Measurements from ENCODE around the gene SPC24.

The SPC24 gene

GRCh38 chr19:11200931-11201330 lies 45.3 kb upstream of the SPC24 start:
- H3K4me3 ChIP-seq (ENCODE audit: low read depth, low read length), result no peak overlapping the region
- DNase-seq (ENCODE audit: low read depth), result no peak
- TF ChIP-seq, protein P1, sequence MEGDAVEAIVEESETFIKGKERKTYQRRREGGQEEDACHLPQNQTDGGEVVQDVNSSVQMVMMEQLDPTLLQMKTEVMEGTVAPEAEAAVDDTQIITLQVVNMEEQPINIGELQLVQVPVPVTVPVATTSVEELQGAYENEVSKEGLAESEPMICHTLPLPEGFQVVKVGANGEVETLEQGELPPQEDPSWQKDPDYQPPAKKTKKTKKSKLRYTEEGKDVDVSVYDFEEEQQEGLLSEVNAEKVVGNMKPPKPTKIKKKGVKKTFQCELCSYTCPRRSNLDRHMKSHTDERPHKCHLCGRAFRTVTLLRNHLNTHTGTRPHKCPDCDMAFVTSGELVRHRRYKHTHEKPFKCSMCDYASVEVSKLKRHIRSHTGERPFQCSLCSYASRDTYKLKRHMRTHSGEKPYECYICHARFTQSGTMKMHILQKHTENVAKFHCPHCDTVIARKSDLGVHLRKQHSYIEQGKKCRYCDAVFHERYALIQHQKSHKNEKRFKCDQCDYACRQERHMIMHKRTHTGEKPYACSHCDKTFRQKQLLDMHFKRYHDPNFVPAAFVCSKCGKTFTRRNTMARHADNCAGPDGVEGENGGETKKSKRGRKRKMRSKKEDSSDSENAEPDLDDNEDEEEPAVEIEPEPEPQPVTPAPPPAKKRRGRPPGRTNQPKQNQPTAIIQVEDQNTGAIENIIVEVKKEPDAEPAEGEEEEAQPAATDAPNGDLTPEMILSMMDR (IDR thresholded peaks at IDR 0.05; ENCODE audit: insufficient read depth, low read depth, low read length, missing control alignments), result no peak

DNA sequence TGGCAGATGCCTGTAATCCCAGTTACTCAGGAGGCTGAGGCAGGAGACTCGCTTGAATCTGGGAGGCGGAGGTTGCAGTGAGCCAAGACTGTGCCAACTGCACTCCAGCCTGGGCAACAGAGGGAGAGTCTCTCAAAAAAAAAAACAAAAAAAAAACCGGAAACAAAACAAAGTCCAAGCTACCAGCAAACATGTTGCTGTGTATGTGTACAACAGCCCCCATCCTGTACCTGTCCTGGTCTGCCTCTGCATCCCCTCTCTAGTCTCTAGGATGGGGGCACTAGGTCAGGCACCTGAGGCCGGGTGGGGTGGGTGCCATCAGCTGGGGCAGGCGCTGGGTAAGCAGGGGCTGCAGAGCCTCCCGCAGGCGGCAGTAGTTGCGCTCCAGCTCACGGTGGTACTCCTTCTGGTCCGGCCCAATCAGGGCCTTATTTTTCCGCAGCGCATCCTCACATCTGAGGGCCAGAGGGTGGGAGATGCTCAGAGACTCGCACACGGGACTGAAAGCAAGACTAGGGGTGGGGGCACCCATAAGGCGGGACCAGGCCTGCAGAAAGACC lies 44.5 kb upstream of the SPC24 start:
- no peak for DNase-seq (ENCODE audit: low read depth)

DNA sequence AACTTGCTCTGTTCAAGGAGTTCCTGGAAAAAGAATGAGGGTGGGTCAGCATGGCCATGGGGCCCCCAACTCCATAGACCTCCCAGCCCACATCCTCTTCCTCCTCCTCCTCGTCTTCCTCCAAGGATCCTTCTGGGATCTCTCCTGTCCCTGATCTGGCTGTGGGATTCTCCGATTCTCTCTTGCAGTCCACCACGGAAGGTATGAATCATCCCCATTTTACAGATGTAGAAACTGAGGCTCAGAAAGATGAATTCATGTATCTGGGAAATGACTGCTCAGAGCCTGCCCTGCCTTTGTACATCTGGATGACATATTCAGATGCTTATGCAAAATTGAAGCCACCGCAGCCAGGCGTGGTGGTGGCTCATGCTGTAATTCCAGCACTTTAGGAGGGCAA lies 43.9 kb upstream of the SPC24 start:
- TF ChIP-seq, protein P1 (IDR thresholded peaks at IDR 0.05; ENCODE audit: insufficient read depth, low read depth, low read length, missing control alignments), result no peak
- no peak overlapping the region for H3K4me3 ChIP-seq (ENCODE audit: low read depth, low read length)
- DNase-seq (ENCODE audit: low read depth), result no peak

More for the DNA sequence above, 44.5 kb upstream of the SPC24 start:
- TF ChIP-seq, protein P1 (IDR thresholded peaks at IDR 0.05; ENCODE audit: insufficient read depth, low read depth, low read length, missing control alignments), result no peak
- H3K4me3 ChIP-seq (ENCODE audit: low read depth, low read length), result no peak overlapping the region

DNA sequence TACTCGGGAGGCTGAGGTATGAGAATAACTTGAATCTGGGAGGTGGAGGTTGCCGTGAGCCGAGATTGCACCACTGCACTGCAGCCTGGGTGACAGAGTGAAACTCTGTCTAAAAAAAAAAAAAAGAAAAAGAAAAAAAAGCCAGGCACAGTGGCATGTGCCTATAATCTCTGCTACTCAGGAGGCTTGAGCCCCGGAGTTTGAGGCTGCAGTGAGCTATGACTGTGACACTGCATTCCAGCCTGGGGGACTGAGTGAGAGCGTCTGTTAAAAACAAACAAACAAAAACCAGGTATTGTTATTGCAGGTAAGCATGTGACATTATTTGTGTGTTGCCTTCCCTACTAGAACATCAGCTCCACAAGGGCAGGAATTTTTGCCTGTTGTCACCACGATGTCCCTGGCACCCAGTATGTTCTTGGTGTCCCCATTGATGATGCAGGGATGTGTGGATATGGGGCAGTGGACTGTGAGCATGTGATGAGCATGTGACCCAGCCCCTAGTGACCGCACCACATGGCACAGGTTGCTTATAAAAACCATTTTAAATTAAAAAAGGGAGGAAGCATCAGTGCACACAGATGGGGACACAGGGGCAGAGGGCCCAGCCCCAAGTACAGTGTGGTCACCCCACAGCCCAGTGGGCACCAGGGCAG lies 43.3 kb upstream of the SPC24 start:
- DNase-seq (ENCODE audit: low read depth), result no peak
- TF ChIP-seq, protein P1 (IDR thresholded peaks at IDR 0.05; ENCODE audit: insufficient read depth, low read depth, low read length, missing control alignments), result no peak

DNA sequence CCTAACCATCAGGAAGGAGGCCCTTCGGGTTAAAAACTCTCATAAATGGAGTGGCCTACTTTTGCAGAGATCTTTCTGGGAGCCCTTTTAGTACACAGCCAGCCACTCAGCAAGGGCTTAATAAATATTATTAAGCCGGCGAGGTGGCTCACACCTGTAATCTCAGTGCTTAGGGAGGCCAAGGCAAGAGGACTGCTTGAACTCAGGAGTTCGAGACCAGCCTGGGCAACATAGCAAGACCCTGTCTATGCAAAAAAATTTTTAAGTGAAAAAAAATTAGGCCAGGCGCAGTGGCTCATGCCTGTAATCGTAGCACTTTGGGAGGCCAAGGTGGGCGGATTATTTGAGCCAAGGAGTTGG lies 42.6 kb upstream of the SPC24 start:
- TF ChIP-seq, protein P1 (IDR thresholded peaks at IDR 0.05; ENCODE audit: insufficient read depth, low read depth, low read length, missing control alignments), result no peak
- peak overlapping the region; percentile 92 for H3K4me3 ChIP-seq (ENCODE audit: low read depth, low read length)

More for the DNA sequence above, 43.3 kb upstream of the SPC24 start:
- H3K4me3 ChIP-seq (ENCODE audit: low read depth, low read length), result no peak overlapping the region

GRCh38 chr19:11197291-11198174 lies 42.0 kb upstream of the SPC24 start, which contains the start of gene KANK2:
TSS of gene KANK2 (minus strand) at chr19:11197545. CDS start at chr19:11194511, 3,034 bp downstream.
- peak within 1 kb of the TSS; percentile 92 for H3K4me3 ChIP-seq (ENCODE audit: low read depth, low read length)
- TF ChIP-seq, protein P1 (IDR thresholded peaks at IDR 0.05; ENCODE audit: insufficient read depth, low read depth, low read length, missing control alignments), result no peak
- DNase-seq (ENCODE audit: low read depth), result peak; percentile 85

More for the DNA sequence above, 42.6 kb upstream of the SPC24 start:
- DNase-seq (ENCODE audit: low read depth), result no peak

Data from GM12865 (cell line).